Fibroblast of skin of right quadriceps (primary cell): ENCODE measurements around the gene CLDN6.

Source experiments
- DNase-seq: peaks from one replicate; pipeline ENCODE4 v3.0.0-alpha.2; 2013

CLDN6 gene

DNA sequence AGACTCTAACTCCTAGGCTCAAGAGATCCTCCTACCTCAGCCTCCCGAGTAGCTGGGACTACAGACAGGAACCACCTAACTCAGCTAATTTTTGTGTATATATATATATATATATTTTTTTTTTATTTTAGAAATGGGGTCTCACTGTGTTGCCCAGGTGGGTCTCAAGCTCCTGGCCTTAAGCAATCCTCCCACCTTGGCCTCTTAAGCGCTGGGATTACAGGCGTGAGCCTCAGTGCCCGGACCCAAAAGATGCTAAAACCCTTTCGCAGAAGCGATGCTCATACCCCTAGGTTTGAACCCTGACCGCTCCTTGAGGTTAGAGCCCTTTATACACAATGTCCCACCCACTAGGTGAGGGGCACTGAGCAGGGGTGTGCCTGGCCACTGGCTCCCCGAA, 7.5 kb downstream of the CLDN6 start:
- no peak for DNase-seq

GRCh38 chr16:3009568-3010390, 8.2 kb downstream of the CLDN6 start:
- no peak for DNase-seq

DNA sequence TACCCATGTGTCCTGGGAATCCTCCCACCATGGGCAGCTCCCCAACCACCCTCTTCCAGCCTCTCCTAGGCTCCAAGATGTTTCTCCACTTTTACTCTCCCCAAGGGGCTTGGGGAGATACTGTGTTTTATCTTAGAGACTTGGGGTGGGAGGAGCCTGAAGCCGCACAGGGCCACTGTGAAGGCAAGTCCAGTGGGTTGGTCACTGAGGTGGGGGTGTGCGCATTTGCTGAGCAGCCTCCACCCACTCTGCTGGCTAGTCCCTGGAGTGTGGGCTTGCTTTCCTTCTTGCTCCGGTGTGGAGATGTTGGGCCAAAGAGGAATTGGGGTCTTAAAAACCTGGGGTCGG, 9.3 kb downstream of the CLDN6 start:
- DNase-seq: no peak

- no peak for DNase-seq
Observed at GRCh38 chr16:3007957-3008689, 9.9 kb downstream of the CLDN6 start.

- DNase-seq: no peak
Observed at GRCh38 chr16:3007059-3007956, 10.7 kb downstream of the CLDN6 start.

DNA sequence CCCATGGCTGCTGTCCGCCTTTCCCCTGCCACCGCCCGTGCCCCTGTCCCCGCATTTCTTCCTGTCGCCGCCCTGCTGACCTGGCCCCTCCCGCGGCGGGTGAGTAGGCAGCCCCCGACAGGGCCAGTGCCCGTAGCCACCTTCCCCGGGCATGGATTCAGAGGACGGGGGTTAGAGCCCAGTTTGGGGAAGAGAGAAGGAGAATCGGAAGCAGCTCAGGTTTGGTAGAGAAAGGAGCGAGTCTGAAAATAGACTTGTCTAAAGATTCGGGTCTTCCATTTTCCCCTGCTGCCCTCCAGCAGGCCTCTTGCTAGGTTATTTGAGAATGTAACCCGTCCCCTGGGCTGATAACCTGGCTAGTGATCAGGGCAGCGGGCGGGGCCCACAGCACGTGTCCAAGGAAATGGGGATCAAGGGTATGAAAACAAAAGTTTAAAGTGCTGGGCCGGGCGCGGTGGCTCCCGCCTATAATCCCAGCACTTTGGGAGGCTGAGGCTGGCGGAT, 13.2 kb downstream of the CLDN6 start:
- no peak for DNase-seq

DNA sequence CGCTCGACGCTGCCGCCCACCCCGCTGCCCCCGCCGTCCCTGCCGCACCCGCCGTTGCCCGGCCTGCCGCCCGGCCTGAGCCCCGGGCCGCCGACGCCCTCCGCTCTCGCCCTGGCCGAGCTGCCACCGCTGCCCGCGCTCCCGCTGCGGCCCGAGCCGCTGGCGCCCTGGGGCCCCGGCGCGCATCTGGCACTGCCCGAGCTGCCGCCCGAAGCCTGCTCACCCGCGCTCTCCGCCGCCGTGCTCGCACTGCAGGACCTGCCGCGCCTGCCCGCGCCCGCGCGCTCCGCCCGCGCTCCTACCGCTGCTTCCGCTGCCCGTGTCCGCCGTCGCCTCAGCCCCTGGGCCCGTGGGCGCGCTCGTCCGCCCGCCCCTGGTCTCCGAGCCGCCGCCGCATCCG, 13.7 kb downstream of the CLDN6 start:
- DNase-seq: no peak

DNA sequence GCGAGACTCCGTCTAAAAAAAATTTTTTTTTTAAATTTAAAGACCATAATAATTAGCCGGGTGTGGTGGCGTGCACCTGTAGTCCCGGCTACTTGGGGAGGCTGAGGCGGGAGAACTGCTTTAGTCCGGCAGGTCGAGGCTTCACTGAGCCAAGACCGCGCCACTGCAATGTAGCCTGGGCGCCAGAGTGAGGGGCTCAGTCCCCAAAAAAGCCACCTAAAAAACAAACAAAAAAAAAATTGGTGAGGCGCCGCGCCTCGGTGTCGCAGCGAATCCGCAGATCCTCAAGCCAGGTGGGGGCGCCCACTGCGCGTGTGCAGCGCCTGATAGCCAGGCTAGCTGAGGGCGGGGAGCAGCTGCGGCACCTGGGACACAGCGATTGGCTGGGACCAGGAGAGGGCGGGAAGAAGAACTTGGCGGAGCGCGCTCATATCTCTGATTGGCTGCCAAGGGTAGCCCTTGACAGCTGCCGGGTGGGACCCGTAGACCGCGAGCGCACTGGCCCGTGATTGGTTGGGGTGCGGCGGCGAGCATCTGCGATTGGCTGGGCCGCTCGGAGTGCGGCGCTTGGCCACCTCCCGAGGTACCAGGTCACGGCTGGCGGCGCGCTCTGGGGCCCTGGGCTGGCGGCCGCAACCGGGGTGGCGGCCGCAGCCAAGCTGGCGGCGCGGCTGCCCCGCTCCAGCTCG, 14.3 kb downstream of the CLDN6 start:
- DNase-seq: peak; percentile 98

- DNase-seq: no peak
Observed at GRCh38 chr16:3001316-3001715, 16.7 kb downstream of the CLDN6 start.

DNA sequence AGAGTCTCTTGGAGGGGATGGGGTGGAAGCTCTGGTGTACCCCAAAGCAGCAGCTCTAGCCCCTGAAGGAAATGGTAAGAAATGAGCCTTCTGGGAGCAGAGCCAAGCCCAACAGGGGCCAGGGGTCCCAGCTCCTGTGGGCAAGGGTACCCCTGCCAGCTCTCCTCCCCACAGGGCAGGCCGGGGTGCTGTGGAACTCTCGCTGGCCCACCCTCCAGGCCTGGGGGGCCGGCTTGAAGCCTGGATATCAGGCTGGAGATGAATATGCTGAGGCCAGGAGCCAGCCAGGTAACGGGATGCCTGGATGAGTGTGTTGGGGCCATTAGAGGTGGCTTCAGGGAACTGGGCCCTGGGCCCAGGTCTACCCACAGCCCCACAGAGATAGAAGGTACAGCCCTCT, 17.4 kb downstream of the CLDN6 start:
- DNase-seq: no peak

DNA sequence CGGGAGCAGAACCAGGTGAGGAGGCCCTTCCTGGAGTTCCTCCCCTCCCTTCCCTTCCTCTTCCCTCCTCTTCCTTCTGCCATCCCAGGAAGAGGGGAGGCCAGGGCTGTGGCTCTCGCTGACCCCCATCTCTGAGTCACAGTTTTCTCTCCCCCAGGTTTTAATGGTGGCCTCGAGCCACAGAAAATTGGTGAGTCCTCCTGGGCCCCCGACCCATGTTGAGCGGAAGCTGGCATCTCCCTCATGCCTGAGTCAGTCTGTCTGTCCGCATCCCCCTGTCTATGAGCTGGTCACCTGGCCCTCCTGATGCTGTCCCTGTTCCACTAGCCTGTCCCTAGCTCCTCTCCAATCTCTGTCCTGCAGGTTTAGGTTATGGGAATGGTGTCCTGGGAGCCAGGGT, 18.1 kb downstream of the CLDN6 start:
- DNase-seq: no peak

DNA sequence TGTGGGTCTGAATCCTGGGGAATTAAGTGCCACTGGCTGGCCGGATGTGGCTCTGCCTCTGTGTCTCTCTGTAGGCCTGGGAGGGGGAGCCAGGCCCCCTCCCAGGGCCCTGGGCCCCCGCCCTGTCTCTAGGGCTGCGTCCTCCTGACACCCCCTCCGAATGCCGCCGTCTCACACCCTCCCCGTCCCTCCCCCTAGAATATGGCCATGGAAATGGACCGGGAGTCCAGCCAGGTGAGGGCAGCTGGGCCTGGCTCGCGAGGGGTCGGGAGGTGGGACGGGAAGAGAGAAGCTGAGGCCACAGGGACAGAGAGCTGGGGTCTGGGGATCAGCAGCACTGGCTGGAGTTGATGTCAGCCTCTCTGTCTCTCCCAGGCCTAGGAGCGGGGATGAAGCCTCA, 21.7 kb downstream of the CLDN6 start:
- DNase-seq: no peak

DNA sequence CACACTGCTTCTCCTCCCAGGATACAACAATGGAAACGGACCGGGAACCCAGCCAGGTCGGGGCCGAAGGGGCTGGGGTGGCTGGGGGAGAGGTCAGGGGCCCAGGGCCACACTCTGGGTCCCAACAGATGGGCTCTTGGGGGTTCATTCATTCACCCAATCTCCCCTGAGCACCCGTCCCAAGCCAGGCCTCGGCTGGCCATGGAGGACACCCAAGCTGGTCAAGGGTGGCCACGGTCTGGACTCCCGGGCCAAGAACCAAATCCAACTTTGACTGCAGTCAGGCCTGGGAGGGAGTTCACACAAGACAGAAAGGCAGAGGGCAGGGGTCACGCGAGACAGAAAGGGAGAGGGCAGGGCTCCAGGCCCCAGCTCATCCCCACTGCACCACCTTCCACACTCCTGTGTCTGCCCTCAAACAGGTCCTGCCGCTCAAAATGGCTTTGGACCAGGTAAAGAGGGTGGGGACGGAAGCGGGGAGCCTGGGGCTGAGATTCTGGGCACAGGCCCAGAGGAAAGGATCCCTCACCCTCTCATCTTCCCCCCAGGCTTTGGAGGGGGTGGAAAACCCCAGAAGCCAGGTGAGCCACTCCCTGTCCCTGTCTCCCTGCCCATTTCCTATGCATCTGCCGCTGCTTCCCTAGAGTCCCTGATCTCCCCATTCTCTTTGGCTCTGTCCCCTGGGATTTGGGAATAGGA, 25.5 kb downstream of the CLDN6 start:
- DNase-seq: no peak

DNA sequence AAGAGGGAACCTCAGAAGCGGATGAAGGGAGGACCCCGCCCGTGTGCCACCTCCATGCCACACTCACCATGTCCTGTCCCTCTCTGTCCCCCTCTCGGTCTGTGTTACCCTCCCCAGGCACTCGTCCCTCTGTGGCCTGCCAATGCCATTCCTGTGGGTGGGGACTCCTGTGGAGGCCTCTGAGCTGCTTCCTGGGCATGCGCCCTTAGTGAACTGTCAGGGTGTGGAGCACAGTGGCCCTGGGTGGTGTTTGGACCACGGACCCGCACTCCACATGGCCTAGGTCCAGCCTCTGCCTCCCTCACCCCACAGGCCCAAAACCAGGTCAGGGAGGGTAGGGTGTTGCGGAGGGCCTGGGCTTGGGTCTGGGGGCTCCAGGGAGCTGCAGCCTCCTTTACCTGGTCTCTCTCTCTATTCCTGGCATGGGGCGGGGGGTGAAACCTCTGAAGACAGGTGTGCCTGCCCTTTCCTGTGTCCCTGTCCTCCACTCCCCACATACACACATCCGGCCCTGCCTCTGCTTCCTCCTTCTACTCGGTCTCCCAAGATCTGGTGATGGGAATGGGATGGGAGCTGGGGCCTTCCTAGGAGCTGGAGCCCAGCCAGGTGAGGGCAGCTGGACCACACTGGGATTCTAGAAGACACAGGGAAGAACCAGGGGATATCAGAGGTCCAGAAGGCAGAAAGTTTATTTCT, 26.3 kb downstream of the CLDN6 start:
- no peak for DNase-seq

- DNase-seq: no peak
Observed at GRCh38 chr16:2990891-2991290, 27.1 kb downstream of the CLDN6 start.

DNA sequence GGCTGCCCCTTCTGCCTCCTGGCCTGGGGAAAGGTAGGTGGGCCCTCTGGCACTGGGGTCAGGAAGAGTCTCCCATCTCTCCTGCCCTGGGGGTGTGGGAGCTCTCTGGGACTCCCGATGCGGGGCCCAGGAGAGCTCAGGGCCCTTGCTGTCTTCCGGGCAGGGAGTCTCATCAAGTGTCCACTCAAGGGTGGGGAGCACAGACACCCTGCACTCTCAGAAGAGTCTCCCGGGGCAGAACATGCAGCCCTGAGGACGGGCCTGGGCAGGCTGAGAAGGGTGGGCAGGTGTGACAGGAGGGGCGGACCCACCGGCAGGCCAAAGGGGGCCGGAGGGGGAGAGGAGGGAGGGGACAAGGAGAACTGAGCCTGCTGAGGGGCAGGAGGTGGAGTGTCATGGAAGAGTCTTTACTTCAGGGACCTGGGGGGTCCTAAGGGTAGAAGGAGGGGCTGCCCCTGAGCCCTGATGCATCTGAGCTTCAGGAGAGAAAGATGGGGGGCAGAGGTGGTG, 29.3 kb downstream of the CLDN6 start:
- no peak for DNase-seq

- DNase-seq: peak; percentile 19
Observed at GRCh38 chr16:2987833-2988232, 30.1 kb downstream of the CLDN6 start.

DNA sequence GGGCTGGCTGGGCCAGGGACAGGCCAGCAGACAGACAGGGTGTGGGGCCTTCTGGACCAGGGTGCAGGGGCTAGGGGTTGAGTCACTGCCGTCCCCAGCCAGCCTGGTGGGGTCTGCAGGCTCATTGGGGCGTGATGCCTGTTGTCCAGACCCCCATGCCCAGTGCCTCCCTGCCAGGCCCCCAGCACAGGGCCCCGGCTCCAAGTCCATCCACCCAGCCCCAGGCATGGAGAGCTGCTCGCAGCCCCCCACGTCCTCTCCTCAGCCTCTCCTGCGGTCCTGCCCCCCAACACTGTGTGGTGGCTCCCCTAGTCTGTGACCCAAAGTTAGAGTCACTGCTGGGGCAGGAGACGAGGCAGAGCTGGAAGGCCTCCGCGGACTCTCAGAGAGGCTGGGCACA, 30.7 kb downstream of the CLDN6 start:
- DNase-seq: no peak

DNA sequence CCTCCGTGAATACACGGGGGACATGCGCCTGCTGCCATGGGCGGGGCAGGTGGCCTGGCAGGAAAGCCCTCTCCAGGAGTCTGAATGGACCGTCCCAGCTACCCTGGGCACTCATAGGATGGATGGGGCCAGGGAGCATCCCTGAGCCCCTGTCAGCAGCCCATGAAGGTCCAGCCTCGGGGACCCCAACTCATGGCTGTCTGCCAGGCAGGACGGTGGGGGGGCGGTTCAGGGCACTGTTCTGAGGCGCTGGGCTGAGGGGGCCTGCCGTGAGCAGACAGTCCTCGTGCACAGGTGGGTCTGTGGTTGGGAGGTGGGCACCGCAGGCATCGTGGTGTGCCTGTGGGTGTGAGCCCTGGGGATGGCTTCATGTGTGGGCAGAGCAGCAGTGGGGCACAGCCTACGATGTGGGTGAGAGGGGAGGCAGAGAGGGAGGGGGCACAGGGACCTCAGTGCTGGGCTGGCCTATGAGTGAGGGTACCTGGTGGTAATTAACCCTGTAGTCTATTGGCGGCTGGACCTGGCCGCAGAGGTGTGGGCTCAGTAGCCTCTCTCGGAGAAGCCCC, 31.3 kb downstream of the CLDN6 start:
- DNase-seq: no peak

DNA sequence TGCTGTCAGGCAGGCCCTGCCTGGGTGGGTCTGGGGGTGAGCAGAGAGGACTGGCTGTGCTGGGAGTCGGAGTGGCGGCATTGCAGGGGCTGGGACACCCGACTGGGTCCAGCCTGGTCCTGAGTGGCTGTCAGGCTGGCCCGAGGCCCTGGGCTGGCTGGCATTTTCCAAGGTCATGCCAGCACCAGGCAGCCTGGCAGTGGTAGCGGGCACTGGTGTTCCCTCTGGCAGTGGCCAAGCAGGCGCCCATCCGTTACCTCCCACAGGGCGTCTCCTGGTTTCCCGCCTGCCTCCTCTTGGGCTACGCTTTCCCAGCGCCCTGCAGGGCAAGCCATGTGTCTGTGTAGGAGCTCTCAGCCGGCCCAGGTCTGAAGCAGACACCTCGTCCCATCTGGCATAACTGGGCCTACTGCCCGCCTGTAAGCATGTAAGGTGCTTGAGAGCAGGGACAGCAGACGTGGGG, 32.1 kb downstream of the CLDN6 start:
- no peak for DNase-seq

GRCh38 chr16:2985462-2985861, 32.5 kb downstream of the CLDN6 start:
- no peak for DNase-seq
